Mesothelial cell of epicardium (in vitro differentiated cells): ENCODE data around the gene TTLL4. TPM values are rescaled to one million over a fixed set of nuclear protein-coding genes. Genes with fewer than 3 reads are reported as not detected.
A peak's percentile ranks its signal among the peaks of the same experiment; 100 is the strongest.

ENCODE experiments used
- DNase-seq, 2 experiments: peaks; one replicate each; pipeline ENCODE4 v3.0.0; 2021; ENCODE audit warnings: low spot score in 2 of 2; ENCODE audit not compliant: unreplicated experiment in 2 of 2
- H3K27ac Mint-ChIP-seq: 2 replicates; pipeline ENCODE4 v1.8.0; 2021; ENCODE audit warnings: mixed read lengths
- H3K27me3 Mint-ChIP-seq: 2 replicates; pipeline ENCODE4 v1.8.0; 2021; ENCODE audit warnings: low read depth, mixed read lengths
- H3K36me3 Mint-ChIP-seq: 2 replicates; pipeline ENCODE4 v1.8.0; 2021; ENCODE audit warnings: mixed read lengths
- H3K4me1 Mint-ChIP-seq: 2 replicates; pipeline ENCODE4 v1.8.0; 2021; ENCODE audit warnings: mixed read lengths
- H3K4me3 Mint-ChIP-seq: 2 replicates; pipeline ENCODE4 v1.8.0; 2021; ENCODE audit warnings: mild to moderate bottlenecking, moderate library complexity, mixed read lengths
- H3K9me3 Mint-ChIP-seq: 2 replicates; pipeline ENCODE4 v1.8.0; 2021; ENCODE audit warnings: mixed read lengths
- total RNA-seq: library from RNA; stranded (reverse); gene quantifications from 3 replicates; pipeline ENCODE4 v1.2.1, GENCODE V29; 2021
- TF ChIP-seq, protein P1 (sequence below): fragments of 200-600 bp; sonication (generic); IDR thresholded peaks from one replicate; pipeline ENCODE4 v1.5.0; 2021; ENCODE audit warnings: antibody characterized with exemption; ENCODE audit not compliant: unreplicated experiment

Gene TTLL4
- total RNA-seq, 1 donor from 2014 or later: 61.8 TPM

DNA sequence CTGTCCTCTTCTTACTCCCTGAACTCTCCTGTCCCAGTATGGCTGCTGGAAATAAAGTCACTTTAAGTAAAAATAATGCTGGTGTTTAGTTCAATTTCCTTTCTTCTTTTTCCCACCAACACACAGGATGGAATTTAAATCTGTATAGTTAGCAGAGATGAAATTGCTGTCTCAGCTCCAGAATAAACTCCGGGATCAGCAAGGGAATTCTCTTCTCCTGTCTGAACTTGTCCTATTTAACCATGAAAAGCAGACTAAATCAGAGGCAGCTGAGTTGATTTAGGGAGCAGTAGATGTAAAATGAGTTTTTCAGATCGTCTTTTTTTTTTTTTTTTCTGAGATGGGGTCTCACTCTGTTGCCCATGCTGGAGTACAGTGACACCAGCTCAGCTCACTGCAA is 25.9 kb downstream of the TTLL4 start:
- DNase-seq: no peak
- TF ChIP-seq, protein P1, sequence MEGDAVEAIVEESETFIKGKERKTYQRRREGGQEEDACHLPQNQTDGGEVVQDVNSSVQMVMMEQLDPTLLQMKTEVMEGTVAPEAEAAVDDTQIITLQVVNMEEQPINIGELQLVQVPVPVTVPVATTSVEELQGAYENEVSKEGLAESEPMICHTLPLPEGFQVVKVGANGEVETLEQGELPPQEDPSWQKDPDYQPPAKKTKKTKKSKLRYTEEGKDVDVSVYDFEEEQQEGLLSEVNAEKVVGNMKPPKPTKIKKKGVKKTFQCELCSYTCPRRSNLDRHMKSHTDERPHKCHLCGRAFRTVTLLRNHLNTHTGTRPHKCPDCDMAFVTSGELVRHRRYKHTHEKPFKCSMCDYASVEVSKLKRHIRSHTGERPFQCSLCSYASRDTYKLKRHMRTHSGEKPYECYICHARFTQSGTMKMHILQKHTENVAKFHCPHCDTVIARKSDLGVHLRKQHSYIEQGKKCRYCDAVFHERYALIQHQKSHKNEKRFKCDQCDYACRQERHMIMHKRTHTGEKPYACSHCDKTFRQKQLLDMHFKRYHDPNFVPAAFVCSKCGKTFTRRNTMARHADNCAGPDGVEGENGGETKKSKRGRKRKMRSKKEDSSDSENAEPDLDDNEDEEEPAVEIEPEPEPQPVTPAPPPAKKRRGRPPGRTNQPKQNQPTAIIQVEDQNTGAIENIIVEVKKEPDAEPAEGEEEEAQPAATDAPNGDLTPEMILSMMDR: no peak
- Mint-ChIP-seq H3K27me3 (no peaks in the 10 kb centered on the region), H3K9me3 (no peaks in the 10 kb centered on the region), H3K4me1 (peaks cover 8% of the 10 kb centered on the region), H3K4me3 (no peak overlapping the region), H3K36me3 (peaks cover 26% of the 10 kb centered on the region), H3K27ac (no peak overlapping the region)

DNA sequence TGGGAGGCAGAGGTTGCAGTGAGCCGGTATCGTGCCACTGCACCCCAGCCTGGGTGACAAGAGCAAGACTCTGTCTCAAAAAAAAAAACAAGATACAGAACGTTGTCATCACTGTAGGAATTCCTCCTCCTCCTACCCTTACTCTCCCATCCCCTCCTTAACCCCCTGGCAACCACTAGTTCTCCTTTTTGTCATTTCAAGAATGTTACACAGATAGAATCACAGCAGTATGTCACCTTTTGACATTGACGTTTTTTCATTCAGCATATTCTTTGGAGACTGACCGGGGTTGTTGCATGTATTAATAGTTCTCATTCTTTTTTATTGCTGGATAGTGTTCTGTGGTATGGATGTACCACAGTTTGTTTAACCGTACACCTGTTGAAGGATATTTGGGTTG is 32.4 kb downstream of the TTLL4 start:
- TF ChIP-seq, protein P1: no peak
- H3K36me3 Mint-ChIP-seq: peaks cover 57% of the 10 kb centered on the region
- no peak overlapping the region for H3K4me3 Mint-ChIP-seq
- peaks cover 8% of the 10 kb centered on the region for H3K4me1 Mint-ChIP-seq
- H3K27me3 Mint-ChIP-seq: no peaks in the 10 kb centered on the region
- no peak for DNase-seq
- H3K9me3 Mint-ChIP-seq: peaks cover 3% of the 10 kb centered on the region
- no peak overlapping the region for H3K27ac Mint-ChIP-seq

DNA sequence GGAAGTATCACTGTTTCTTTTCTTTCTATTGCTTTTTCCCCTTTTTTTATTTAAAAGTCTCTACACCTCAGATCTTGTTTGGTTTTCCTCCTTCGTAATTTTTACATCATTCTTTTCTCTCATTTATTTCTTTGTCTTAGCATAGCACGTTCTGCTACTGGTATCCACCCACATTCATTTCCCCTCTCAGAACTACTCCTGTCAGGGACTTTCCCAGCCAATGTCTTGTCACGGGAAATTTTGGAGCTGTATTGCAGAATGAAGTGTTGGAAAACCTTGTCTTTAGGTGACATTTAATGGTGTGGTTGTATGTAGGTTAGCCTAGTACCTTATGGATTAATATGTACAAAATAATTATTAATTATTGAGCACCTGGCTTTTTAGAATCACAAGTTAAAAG is 34.0 kb downstream of the TTLL4 start:
- TF ChIP-seq, protein P1: no peak
- no peak overlapping the region for H3K27ac Mint-ChIP-seq
- H3K36me3 Mint-ChIP-seq: peaks cover 59% of the 10 kb centered on the region
- H3K27me3 Mint-ChIP-seq: no peaks in the 10 kb centered on the region
- H3K4me1 Mint-ChIP-seq: peaks cover 8% of the 10 kb centered on the region
- no peak for DNase-seq
- peaks cover 3% of the 10 kb centered on the region for H3K9me3 Mint-ChIP-seq
- no peak overlapping the region for H3K4me3 Mint-ChIP-seq

DNA sequence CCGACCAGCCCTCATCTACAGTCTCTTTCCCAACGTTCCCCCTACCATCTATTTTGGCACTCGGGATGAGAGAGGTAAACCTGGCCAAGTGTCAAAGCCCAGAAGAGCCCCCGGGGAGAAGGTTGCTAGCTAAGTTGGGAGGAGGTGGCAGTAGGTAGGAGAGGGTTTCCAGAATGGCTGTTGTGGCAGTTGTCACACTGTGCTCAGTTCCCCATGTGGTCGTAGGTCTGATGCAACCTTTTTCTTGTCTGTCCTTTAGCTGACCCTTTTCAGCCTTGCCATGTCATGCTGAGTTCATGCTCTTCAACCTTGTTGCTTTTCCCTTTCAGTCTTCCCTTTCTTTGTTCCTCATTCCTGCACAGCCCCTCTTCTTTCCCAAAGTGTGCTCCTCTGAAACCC is 34.5 kb downstream of the TTLL4 start:
- peaks cover 58% of the 10 kb centered on the region for H3K36me3 Mint-ChIP-seq
- no peak for DNase-seq

DNA sequence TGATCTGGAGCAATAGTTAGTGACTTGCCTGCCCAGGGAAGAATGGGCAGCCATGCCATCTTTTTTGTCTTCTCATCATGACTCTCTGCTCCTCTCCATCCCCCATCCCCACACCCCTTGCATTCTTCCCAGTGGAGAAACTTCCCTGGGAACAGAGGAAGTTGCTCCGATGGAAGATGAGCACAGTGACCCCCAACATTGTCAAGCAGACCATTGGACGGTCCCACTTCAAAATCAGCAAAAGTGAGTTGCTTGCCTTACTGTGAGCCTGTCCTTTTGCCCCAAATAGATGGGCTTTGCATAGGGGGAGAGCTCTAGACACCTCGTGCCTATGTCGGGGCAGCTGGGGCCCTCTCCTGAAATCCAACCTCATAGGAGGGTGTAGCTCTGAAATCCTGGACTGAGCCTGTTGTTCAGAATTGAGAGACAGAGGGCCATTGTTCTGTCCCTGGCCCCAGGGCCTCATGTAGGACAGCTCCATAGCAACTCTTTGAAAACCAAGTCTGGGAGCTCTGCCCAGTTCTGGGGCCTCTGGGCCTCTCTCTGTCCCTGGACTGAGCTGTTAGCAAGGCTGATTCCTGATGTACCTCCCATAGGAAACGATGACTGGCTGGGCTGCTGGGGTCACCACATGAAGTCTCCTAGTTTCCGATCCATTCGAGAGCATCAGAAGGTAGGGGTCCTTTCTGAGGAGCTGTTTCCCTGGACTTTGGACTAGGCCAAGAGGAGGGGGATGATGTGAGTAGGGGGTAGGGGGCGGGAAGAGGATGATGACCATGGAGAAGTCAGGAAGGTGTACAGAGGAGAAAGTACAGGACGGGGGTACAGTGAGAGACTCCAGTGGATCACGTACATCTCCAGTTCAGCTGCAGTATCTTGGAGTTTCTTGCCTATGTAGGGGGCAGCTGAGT is 35.2 kb downstream of the TTLL4 start:
- Mint-ChIP-seq H3K4me3 (no peak overlapping the region), H3K27ac (peak overlapping the region; percentile 51), H3K27me3 (no peaks in the 10 kb centered on the region), H3K9me3 (peaks cover 3% of the 10 kb centered on the region), H3K4me1 (peaks cover 8% of the 10 kb centered on the region), H3K36me3 (peaks cover 58% of the 10 kb centered on the region)
- no peak for DNase-seq
- TF ChIP-seq, protein P1: no peak

More for the DNA sequence above, 34.5 kb downstream of the TTLL4 start:
- H3K27ac Mint-ChIP-seq: peak overlapping the region; percentile 35
- H3K9me3 Mint-ChIP-seq: peaks cover 3% of the 10 kb centered on the region
- H3K27me3 Mint-ChIP-seq: no peaks in the 10 kb centered on the region
- TF ChIP-seq, protein P1: no peak
- H3K4me1 Mint-ChIP-seq: peaks cover 8% of the 10 kb centered on the region
- H3K4me3 Mint-ChIP-seq: no peak overlapping the region
